Measurements from ENCODE around the gene RANBP3. TPM values are rescaled to one million over a fixed set of nuclear protein-coding genes. Genes with fewer than 3 reads are reported as not detected.

Gene RANBP3
- total RNA-seq, 1 donor from 2014 or later = 92.1 TPM

DNA sequence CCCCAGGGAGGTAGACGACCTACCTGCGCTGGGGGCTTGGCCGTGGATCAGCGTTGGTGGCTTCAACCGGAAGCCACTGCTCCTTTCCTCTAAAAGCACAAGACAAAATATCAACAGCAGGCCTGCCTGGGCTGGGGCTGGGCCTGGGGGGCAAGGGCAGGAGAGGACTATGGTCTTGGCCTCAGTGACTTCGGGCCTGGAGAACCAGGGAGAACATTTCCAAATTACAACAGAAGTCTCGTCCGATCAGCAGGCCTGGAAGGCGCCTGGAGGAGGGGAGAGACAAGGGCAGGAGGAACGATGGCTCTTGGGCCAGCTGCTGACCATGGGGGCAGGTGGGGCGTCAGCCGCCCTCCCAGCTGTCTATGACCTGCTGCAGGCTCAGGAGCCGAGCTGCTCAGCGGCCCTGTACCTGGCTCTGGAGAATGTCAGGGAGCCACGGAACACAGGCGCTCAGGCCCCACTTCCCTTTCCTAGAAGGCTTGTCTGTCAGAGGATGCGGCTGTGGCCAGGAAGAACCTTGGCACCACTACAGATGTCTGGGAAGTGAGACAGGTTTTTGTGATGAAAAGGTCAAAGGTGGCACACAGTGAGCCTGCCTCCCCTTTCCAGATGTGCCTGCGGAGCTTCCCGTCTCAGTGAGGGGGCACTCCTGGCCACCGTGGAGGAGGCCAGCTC is 44.4 kb downstream of the RANBP3 start:
- DNase-seq = no peak
- Mint-ChIP-seq H3K36me3 (ENCODE audit: unreplicated experiment) (no peaks in the 10 kb centered on the region), H3K4me3 (ENCODE audit: unreplicated experiment) (no peak overlapping the region)

DNA sequence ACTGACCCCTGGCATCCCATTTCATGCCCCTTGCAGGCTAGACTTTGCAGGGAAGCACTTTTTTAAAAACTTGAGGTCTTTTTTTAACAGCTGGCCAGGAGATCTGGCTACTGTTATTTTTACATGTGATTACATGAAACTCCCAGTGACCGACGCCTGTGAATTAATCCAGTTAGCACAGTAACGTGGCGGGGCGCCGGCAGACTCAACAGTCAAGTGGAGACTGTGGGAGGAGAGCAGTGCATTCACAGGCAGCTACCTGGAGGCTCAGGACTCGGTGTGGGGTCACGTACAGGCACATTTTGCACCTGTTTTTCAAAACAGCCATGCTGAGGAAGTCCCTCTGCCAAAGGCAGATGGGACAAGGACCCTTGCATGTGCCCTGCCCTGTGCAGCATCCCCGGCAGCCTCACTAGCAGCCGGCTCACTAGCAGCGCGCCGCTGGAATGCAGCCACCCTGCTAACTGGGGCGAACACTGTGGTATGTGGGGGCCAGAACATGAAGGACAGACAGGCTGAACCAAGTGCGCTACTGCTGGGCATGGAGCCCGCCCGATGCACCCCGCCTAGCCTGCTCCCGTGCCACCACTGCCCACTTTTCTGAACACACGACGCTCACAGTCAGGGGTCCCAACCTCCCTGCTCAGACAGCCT is 45.2 kb downstream of the RANBP3 start:
- TF ChIP-seq, protein P1, sequence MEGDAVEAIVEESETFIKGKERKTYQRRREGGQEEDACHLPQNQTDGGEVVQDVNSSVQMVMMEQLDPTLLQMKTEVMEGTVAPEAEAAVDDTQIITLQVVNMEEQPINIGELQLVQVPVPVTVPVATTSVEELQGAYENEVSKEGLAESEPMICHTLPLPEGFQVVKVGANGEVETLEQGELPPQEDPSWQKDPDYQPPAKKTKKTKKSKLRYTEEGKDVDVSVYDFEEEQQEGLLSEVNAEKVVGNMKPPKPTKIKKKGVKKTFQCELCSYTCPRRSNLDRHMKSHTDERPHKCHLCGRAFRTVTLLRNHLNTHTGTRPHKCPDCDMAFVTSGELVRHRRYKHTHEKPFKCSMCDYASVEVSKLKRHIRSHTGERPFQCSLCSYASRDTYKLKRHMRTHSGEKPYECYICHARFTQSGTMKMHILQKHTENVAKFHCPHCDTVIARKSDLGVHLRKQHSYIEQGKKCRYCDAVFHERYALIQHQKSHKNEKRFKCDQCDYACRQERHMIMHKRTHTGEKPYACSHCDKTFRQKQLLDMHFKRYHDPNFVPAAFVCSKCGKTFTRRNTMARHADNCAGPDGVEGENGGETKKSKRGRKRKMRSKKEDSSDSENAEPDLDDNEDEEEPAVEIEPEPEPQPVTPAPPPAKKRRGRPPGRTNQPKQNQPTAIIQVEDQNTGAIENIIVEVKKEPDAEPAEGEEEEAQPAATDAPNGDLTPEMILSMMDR (IDR thresholded peaks at IDR 0.05; ENCODE audit: partially characterized antibody, unreplicated experiment) = no peak
- Mint-ChIP-seq H3K4me3 (ENCODE audit: unreplicated experiment) (no peak overlapping the region), H3K4me1 (ENCODE audit: low read depth, unreplicated experiment) (peaks cover 46% of the 10 kb centered on the region), H3K9me3 (ENCODE audit: unreplicated experiment) (no peaks in the 10 kb centered on the region), H3K27ac (ENCODE audit: unreplicated experiment) (peak overlapping the region; percentile 23), H3K27me3 (ENCODE audit: unreplicated experiment) (peaks cover 2% of the 10 kb centered on the region), H3K36me3 (ENCODE audit: unreplicated experiment) (no peaks in the 10 kb centered on the region)
- no peak for DNase-seq

More for the DNA sequence above, 44.4 kb downstream of the RANBP3 start:
- no peaks in the 10 kb centered on the region for H3K9me3 Mint-ChIP-seq (ENCODE audit: unreplicated experiment)
- TF ChIP-seq, protein P1 (IDR thresholded peaks at IDR 0.05; ENCODE audit: partially characterized antibody, unreplicated experiment) = no peak
- H3K27me3 Mint-ChIP-seq (ENCODE audit: unreplicated experiment) = peaks cover 2% of the 10 kb centered on the region
- H3K4me1 Mint-ChIP-seq (ENCODE audit: low read depth, unreplicated experiment) = peaks cover 50% of the 10 kb centered on the region
- H3K27ac Mint-ChIP-seq (ENCODE audit: unreplicated experiment) = peak overlapping the region; percentile 23

DNA sequence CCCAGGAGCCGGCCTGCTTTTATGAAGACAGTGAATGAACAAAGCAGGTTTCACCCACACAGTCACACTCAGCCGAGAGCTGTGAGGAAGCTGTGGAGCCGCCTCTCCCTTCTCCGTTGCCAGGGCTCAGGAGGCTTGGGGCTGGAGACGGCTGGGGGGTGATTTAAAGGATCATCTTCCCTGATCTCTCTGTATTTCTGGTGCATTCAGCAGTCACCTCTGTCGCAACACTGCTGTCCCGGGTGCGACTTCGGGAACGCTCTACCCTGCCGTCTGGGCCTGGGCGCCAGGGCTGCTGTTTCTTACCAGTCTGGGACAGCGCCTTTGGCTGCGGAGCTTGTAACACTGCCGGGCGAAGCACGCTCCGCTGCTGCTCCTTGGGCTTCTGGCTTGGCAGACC is 45.8 kb downstream of the RANBP3 start:
- H3K36me3 Mint-ChIP-seq (ENCODE audit: unreplicated experiment) = no peaks in the 10 kb centered on the region
- no peaks in the 10 kb centered on the region for H3K9me3 Mint-ChIP-seq (ENCODE audit: unreplicated experiment)
- DNase-seq = no peak
- no peak overlapping the region for H3K4me3 Mint-ChIP-seq (ENCODE audit: unreplicated experiment)
- TF ChIP-seq, protein P1 (IDR thresholded peaks at IDR 0.05; ENCODE audit: partially characterized antibody, unreplicated experiment) = no peak
- H3K27ac Mint-ChIP-seq (ENCODE audit: unreplicated experiment) = no peak overlapping the region
- peaks cover 40% of the 10 kb centered on the region for H3K4me1 Mint-ChIP-seq (ENCODE audit: low read depth, unreplicated experiment)
- peaks cover 2% of the 10 kb centered on the region for H3K27me3 Mint-ChIP-seq (ENCODE audit: unreplicated experiment)

DNA sequence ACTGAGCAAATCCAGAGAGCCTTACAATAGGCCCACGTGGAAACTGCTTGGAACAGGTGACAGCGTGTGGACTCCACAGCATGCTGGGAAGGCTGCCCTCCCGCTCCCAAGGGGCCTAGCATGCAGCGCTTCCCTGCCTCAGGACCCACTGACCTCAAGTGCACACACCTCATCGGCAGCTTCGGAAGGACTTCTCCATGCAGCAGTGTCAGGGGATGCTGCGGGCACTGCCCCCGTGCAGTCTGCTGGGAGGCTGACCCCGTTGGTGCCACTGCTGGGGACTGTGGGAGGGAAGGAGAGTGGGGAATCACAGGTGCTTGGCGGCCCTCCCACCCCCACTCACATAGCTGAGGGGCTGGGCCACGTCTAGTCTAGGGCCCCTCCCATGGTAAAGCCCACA is 46.7 kb downstream of the RANBP3 start:
- peaks cover 2% of the 10 kb centered on the region for H3K27me3 Mint-ChIP-seq (ENCODE audit: unreplicated experiment)
- TF ChIP-seq, protein P1 (IDR thresholded peaks at IDR 0.05; ENCODE audit: partially characterized antibody, unreplicated experiment) = no peak
- no peak for DNase-seq
- no peak overlapping the region for H3K4me3 Mint-ChIP-seq (ENCODE audit: unreplicated experiment)
- H3K9me3 Mint-ChIP-seq (ENCODE audit: unreplicated experiment) = no peaks in the 10 kb centered on the region
- H3K4me1 Mint-ChIP-seq (ENCODE audit: low read depth, unreplicated experiment) = peaks cover 34% of the 10 kb centered on the region
- H3K27ac Mint-ChIP-seq (ENCODE audit: unreplicated experiment) = no peak overlapping the region
- H3K36me3 Mint-ChIP-seq (ENCODE audit: unreplicated experiment) = no peaks in the 10 kb centered on the region

DNA sequence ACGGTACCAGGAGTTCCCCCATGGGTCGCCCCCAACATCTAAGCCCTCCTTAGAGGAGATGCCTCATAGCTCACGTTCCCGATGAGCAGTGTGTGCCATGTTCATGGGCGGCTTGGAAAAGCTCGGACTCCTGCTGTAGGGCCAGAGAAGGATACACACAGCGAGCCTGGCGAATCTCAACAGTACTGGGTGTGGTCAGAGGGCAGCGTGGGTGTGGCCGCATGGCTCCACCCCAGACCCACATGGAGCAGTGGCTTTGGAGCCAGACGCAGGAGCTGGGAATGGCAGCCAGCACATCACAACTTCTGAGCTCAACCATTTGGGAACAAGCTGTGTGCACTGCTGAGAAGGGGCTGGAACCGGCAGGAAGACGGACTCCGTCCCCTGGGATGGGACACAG is 48.3 kb downstream of the RANBP3 start:
- Mint-ChIP-seq H3K27me3 (ENCODE audit: unreplicated experiment) (peaks cover 2% of the 10 kb centered on the region), H3K36me3 (ENCODE audit: unreplicated experiment) (no peaks in the 10 kb centered on the region), H3K4me1 (ENCODE audit: low read depth, unreplicated experiment) (peaks cover 18% of the 10 kb centered on the region), H3K9me3 (ENCODE audit: unreplicated experiment) (no peaks in the 10 kb centered on the region), H3K27ac (ENCODE audit: unreplicated experiment) (no peak overlapping the region), H3K4me3 (ENCODE audit: unreplicated experiment) (no peak overlapping the region)
- TF ChIP-seq, protein P1 (IDR thresholded peaks at IDR 0.05; ENCODE audit: partially characterized antibody, unreplicated experiment) = no peak
- no peak for DNase-seq

Measured in glutamatergic neuron (in vitro differentiated cells).